ENCODE measurements around the gene CNTNAP2. TPM values are rescaled to one million over a fixed set of nuclear protein-coding genes. Genes with fewer than 3 reads are reported as not detected.

Gene CNTNAP2
- total RNA-seq, 1 experiment from 2014 or later, result 60.0 TPM

- H3K36me3 ChIP-seq (ENCODE audit: insufficient read depth, low read length, poor library complexity, severe bottlenecking), result no peaks in the 10 kb centered on the region
- no peak overlapping the region for H3K4me3 ChIP-seq (ENCODE audit: low read depth, low read length, poor library complexity, severe bottlenecking)
- intact Hi-C loops (cut with micrococcal nuclease; ENCODE audit: unreplicated experiment), result no loop called here
- no peaks in the 10 kb centered on the region for H3K4me1 ChIP-seq (ENCODE audit: insufficient read depth, low read length, poor library complexity, severe bottlenecking)
- ChIA-PET CTCF (no interaction called here), POLR2A (ENCODE audit: low non-redundant PET) (no interaction called here)
- H3K9me3 ChIP-seq (ENCODE audit: low read depth, low read length, poor library complexity, severe bottlenecking), result no peaks in the 10 kb centered on the region
- no TSS peak for BruUV-seq (replicated peaks)
- no peak for TF ChIP-seq EZH2 (IDR thresholded peaks at IDR 0.05; ENCODE audit: borderline replicate concordance, low read depth, low read length, poor library complexity, severe bottlenecking)
- no peak for TF ChIP-seq CTCF (conservative IDR thresholded peaks at IDR 0.05; ENCODE audit: low read depth, low read length)
- H3K27me3 ChIP-seq (replicated peaks; ENCODE audit: insufficient read depth, low read depth, low read length, poor library complexity), result peaks cover 10% of the 10 kb centered on the region
- no peak overlapping the region for H3K27ac ChIP-seq (ENCODE audit: low read depth, low read length, poor library complexity, severe bottlenecking)
- no peak for DNase-seq (ENCODE audit: low spot score)
These were observed 3.8 kb upstream of the CNTNAP2 start for GRCh38 chr7:146112755-146113154.

GRCh38 chr7:146115548-146115850, 1.1 kb upstream of the CNTNAP2 start:
- no peaks in the 10 kb centered on the region for H3K4me1 ChIP-seq (ENCODE audit: insufficient read depth, low read length, poor library complexity, severe bottlenecking)
- no peak for DNase-seq (ENCODE audit: low spot score)
- no peaks in the 10 kb centered on the region for H3K9me3 ChIP-seq (ENCODE audit: low read depth, low read length, poor library complexity, severe bottlenecking)
- H3K4me3 ChIP-seq (ENCODE audit: low read depth, low read length, poor library complexity, severe bottlenecking), result peak overlapping the region; percentile 47
- intact Hi-C loops (cut with micrococcal nuclease; ENCODE audit: unreplicated experiment), result no loop called here
- POLR2A ChIA-PET (ENCODE audit: low non-redundant PET), result no interaction called here
- no peaks in the 10 kb centered on the region for H3K36me3 ChIP-seq (ENCODE audit: insufficient read depth, low read length, poor library complexity, severe bottlenecking)
- H3K27me3 ChIP-seq (replicated peaks; ENCODE audit: insufficient read depth, low read depth, low read length, poor library complexity), result peaks cover 20% of the 10 kb centered on the region
- no peak for TF ChIP-seq CTCF (conservative IDR thresholded peaks at IDR 0.05; ENCODE audit: low read depth, low read length)
- no peak for TF ChIP-seq EZH2 (IDR thresholded peaks at IDR 0.05; ENCODE audit: borderline replicate concordance, low read depth, low read length, poor library complexity, severe bottlenecking)
- H3K27ac ChIP-seq (ENCODE audit: low read depth, low read length, poor library complexity, severe bottlenecking), result no peak overlapping the region
- BruUV-seq (replicated peaks), result no TSS peak
- CTCF ChIA-PET, result no interaction called here

DNA sequence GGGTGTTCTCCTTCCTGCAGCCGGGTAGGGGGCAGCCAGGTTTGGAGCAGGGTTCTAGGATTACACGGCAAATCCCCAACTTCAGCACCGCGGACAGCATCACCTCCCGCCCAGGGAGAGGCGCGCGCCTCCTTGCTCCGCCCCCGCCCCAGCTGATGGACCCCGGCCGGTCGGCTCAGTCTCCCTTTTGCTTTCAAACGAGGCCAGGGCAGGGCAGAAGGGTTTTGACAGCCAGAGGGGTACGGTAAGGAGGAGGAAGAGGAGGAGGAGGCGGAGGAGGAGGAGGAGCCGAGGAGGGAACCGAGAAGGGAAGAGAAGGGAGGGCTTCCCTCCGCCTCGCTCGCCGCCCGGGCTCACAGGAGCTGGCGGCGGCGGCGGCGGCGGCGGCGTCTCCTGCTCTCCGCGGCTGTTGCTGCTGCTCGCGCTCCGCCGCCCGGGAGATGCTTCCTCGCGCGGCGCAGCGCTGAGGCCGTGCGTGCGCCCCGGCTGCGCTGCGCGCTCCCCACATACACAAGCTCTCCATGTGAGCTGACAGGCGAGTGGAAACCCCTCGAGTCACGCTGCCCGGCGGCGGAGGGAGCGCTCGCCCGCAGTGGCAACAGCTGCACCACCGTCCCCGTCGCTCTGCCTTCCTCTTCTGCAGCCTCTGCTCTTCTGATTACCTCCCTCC, 615 bp upstream of the CNTNAP2 start:
- intact Hi-C loops (cut with micrococcal nuclease; ENCODE audit: unreplicated experiment), result no loop called here
- H3K4me1 ChIP-seq (ENCODE audit: insufficient read depth, low read length, poor library complexity, severe bottlenecking), result no peaks in the 10 kb centered on the region
- peaks cover 20% of the 10 kb centered on the region for H3K27me3 ChIP-seq (replicated peaks; ENCODE audit: insufficient read depth, low read depth, low read length, poor library complexity)
- BruUV-seq (replicated peaks), result no TSS peak
- ChIA-PET POLR2A (ENCODE audit: low non-redundant PET) (no interaction called here), CTCF (no interaction called here)
- H3K9me3 ChIP-seq (ENCODE audit: low read depth, low read length, poor library complexity, severe bottlenecking), result no peaks in the 10 kb centered on the region
- H3K27ac ChIP-seq (ENCODE audit: low read depth, low read length, poor library complexity, severe bottlenecking), result no peak overlapping the region
- H3K4me3 ChIP-seq (ENCODE audit: low read depth, low read length, poor library complexity, severe bottlenecking), result peak overlapping the region; percentile 47
- H3K36me3 ChIP-seq (ENCODE audit: insufficient read depth, low read length, poor library complexity, severe bottlenecking), result no peaks in the 10 kb centered on the region
- TF ChIP-seq CTCF (conservative IDR thresholded peaks at IDR 0.05; ENCODE audit: low read depth, low read length), result no peak
- TF ChIP-seq EZH2 (IDR thresholded peaks at IDR 0.05; ENCODE audit: borderline replicate concordance, low read depth, low read length, poor library complexity, severe bottlenecking), result no peak
- peak; percentile 77 for DNase-seq (ENCODE audit: low spot score)
